Measurements from ENCODE around the gene SH3TC1.

The SH3TC1 gene

GRCh38 chr4:8159537-8160232 lies 39.4 kb upstream of the SH3TC1 start:
- Mint-ChIP-seq H3K27ac (peak overlapping the region; percentile 96), H3K4me3 (peak overlapping the region; percentile 100), H3K27me3 (peaks cover 9% of the 10 kb centered on the region), H3K9me3 (no peaks in the 10 kb centered on the region), H3K36me3 (peaks cover 13% of the 10 kb centered on the region), H3K4me1 (peaks cover 72% of the 10 kb centered on the region)
- ATAC-seq, result no peak

- H3K36me3 Mint-ChIP-seq, result peaks cover 11% of the 10 kb centered on the region
- H3K4me1 Mint-ChIP-seq, result peaks cover 74% of the 10 kb centered on the region
- peaks cover 9% of the 10 kb centered on the region for H3K27me3 Mint-ChIP-seq
- no peaks in the 10 kb centered on the region for H3K9me3 Mint-ChIP-seq
- peak overlapping the region; percentile 96 for H3K27ac Mint-ChIP-seq
- ATAC-seq, result no peak
- peak overlapping the region; percentile 100 for H3K4me3 Mint-ChIP-seq
Measured at GRCh38 chr4:8160233-8160560, 38.9 kb upstream of the SH3TC1 start.

- ATAC-seq, result no peak
- Mint-ChIP-seq H3K27ac (peak overlapping the region; percentile 96), H3K4me1 (peaks cover 78% of the 10 kb centered on the region), H3K36me3 (peaks cover 11% of the 10 kb centered on the region), H3K9me3 (no peaks in the 10 kb centered on the region), H3K4me3 (peak overlapping the region; percentile 100), H3K27me3 (peaks cover 9% of the 10 kb centered on the region)
Measured at GRCh38 chr4:8160572-8160971, 38.5 kb upstream of the SH3TC1 start.

GRCh38 chr4:8162625-8163024 lies 36.5 kb upstream of the SH3TC1 start:
- peak overlapping the region; percentile 63 for H3K4me3 Mint-ChIP-seq
- peaks cover 15% of the 10 kb centered on the region for H3K9me3 Mint-ChIP-seq
- H3K27me3 Mint-ChIP-seq, result peaks cover 3% of the 10 kb centered on the region
- H3K36me3 Mint-ChIP-seq, result peaks cover 11% of the 10 kb centered on the region
- H3K27ac Mint-ChIP-seq, result peak overlapping the region; percentile 93
- H3K4me1 Mint-ChIP-seq, result peaks cover 82% of the 10 kb centered on the region
- ATAC-seq, result peak; percentile 70

GRCh38 chr4:8163026-8163425 lies 36.1 kb upstream of the SH3TC1 start:
- peaks cover 11% of the 10 kb centered on the region for H3K36me3 Mint-ChIP-seq
- H3K27ac Mint-ChIP-seq, result peak overlapping the region; percentile 93
- peak; percentile 18 for ATAC-seq
- no peaks in the 10 kb centered on the region for H3K27me3 Mint-ChIP-seq
- peaks cover 83% of the 10 kb centered on the region for H3K4me1 Mint-ChIP-seq
- peak overlapping the region; percentile 63 for H3K4me3 Mint-ChIP-seq
- H3K9me3 Mint-ChIP-seq, result peaks cover 15% of the 10 kb centered on the region

- Mint-ChIP-seq H3K9me3 (peaks cover 15% of the 10 kb centered on the region), H3K4me3 (no peak overlapping the region), H3K27me3 (no peaks in the 10 kb centered on the region), H3K36me3 (peaks cover 11% of the 10 kb centered on the region), H3K27ac (peak overlapping the region; percentile 93), H3K4me1 (peaks cover 83% of the 10 kb centered on the region)
- ATAC-seq, result no peak
Measured at GRCh38 chr4:8163436-8164193, 35.5 kb upstream of the SH3TC1 start.

GRCh38 chr4:8164194-8164565 lies 34.9 kb upstream of the SH3TC1 start:
- Mint-ChIP-seq H3K27me3 (no peaks in the 10 kb centered on the region), H3K4me1 (peaks cover 78% of the 10 kb centered on the region), H3K27ac (peak overlapping the region; percentile 93), H3K4me3 (no peak overlapping the region), H3K36me3 (peaks cover 6% of the 10 kb centered on the region), H3K9me3 (peaks cover 15% of the 10 kb centered on the region)
- no peak for ATAC-seq

- no peak overlapping the region for H3K4me3 Mint-ChIP-seq
- no peaks in the 10 kb centered on the region for H3K27me3 Mint-ChIP-seq
- peaks cover 73% of the 10 kb centered on the region for H3K4me1 Mint-ChIP-seq
- H3K36me3 Mint-ChIP-seq, result peaks cover 2% of the 10 kb centered on the region
- H3K9me3 Mint-ChIP-seq, result peaks cover 15% of the 10 kb centered on the region
- no peak for ATAC-seq
- H3K27ac Mint-ChIP-seq, result peak overlapping the region; percentile 93
Measured at GRCh38 chr4:8164687-8165086, 34.4 kb upstream of the SH3TC1 start.

- ATAC-seq, result no peak
- H3K27me3 Mint-ChIP-seq, result no peaks in the 10 kb centered on the region
- H3K27ac Mint-ChIP-seq, result peak overlapping the region; percentile 93
- no peak overlapping the region for H3K4me3 Mint-ChIP-seq
- peaks cover 15% of the 10 kb centered on the region for H3K9me3 Mint-ChIP-seq
- no peaks in the 10 kb centered on the region for H3K36me3 Mint-ChIP-seq
- H3K4me1 Mint-ChIP-seq, result peaks cover 66% of the 10 kb centered on the region
Measured at GRCh38 chr4:8165374-8165896, 33.7 kb upstream of the SH3TC1 start.

GRCh38 chr4:8167291-8167690 lies 31.8 kb upstream of the SH3TC1 start:
- Mint-ChIP-seq H3K4me1 (peaks cover 66% of the 10 kb centered on the region), H3K27ac (peak overlapping the region; percentile 93), H3K36me3 (no peaks in the 10 kb centered on the region), H3K9me3 (peaks cover 15% of the 10 kb centered on the region), H3K27me3 (no peaks in the 10 kb centered on the region), H3K4me3 (no peak overlapping the region)
- ATAC-seq, result no peak

- Mint-ChIP-seq H3K9me3 (peaks cover 15% of the 10 kb centered on the region), H3K27me3 (no peaks in the 10 kb centered on the region), H3K4me3 (no peak overlapping the region), H3K36me3 (no peaks in the 10 kb centered on the region), H3K4me1 (peaks cover 67% of the 10 kb centered on the region), H3K27ac (peak overlapping the region; percentile 93)
- ATAC-seq, result no peak
Measured at GRCh38 chr4:8167815-8168214, 31.3 kb upstream of the SH3TC1 start.

GRCh38 chr4:8168232-8168631 lies 30.9 kb upstream of the SH3TC1 start:
- H3K36me3 Mint-ChIP-seq, result no peaks in the 10 kb centered on the region
- H3K27me3 Mint-ChIP-seq, result no peaks in the 10 kb centered on the region
- ATAC-seq, result no peak
- no peak overlapping the region for H3K4me3 Mint-ChIP-seq
- H3K9me3 Mint-ChIP-seq, result peaks cover 15% of the 10 kb centered on the region
- peak overlapping the region; percentile 93 for H3K27ac Mint-ChIP-seq
- peaks cover 65% of the 10 kb centered on the region for H3K4me1 Mint-ChIP-seq

GRCh38 chr4:8168832-8169598 lies 30.1 kb upstream of the SH3TC1 start:
- Mint-ChIP-seq H3K9me3 (peaks cover 15% of the 10 kb centered on the region), H3K36me3 (no peaks in the 10 kb centered on the region), H3K27me3 (no peaks in the 10 kb centered on the region), H3K4me3 (no peak overlapping the region), H3K4me1 (peaks cover 60% of the 10 kb centered on the region), H3K27ac (no peak overlapping the region)
- no peak for ATAC-seq

GRCh38 chr4:8169763-8170162 lies 29.3 kb upstream of the SH3TC1 start:
- ATAC-seq, result no peak
- H3K36me3 Mint-ChIP-seq, result no peaks in the 10 kb centered on the region
- H3K4me3 Mint-ChIP-seq, result no peak overlapping the region
- H3K9me3 Mint-ChIP-seq, result peaks cover 15% of the 10 kb centered on the region
- peaks cover 54% of the 10 kb centered on the region for H3K4me1 Mint-ChIP-seq
- H3K27me3 Mint-ChIP-seq, result no peaks in the 10 kb centered on the region
- H3K27ac Mint-ChIP-seq, result no peak overlapping the region

- ATAC-seq, result no peak
Measured at GRCh38 chr4:8170341-8170740, 28.7 kb upstream of the SH3TC1 start.

More at GRCh38 chr4:8170341-8170740, 28.7 kb upstream of the SH3TC1 start:
- Mint-ChIP-seq H3K4me3 (no peak overlapping the region), H3K36me3 (no peaks in the 10 kb centered on the region), H3K9me3 (peaks cover 15% of the 10 kb centered on the region), H3K27ac (no peak overlapping the region), H3K4me1 (peaks cover 48% of the 10 kb centered on the region), H3K27me3 (no peaks in the 10 kb centered on the region)
